Kidney epithelial cell (primary cell): ENCODE results near the gene ITGBL1. TPM values are rescaled to one million over a fixed set of nuclear protein-coding genes. Genes with fewer than 3 reads are reported as not detected.

ENCODE experiments used
- DNase-seq: peaks from one replicate; pipeline ENCODE4 v3.0.0-alpha.2; 2010; ENCODE audit warnings: low read depth
- H3K27me3 ChIP-seq: 2 replicates; pipeline ENCODE4 v1.6.0; 2011; ENCODE audit warnings: low read length; ENCODE audit not compliant: control insufficient read depth, insufficient read depth
- H3K36me3 ChIP-seq: 2 replicates; pipeline ENCODE4 v1.5.1; 2011; ENCODE audit warnings: low read length; ENCODE audit not compliant: control insufficient read depth, insufficient read depth
- H3K4me3 ChIP-seq: 2 replicates; pipeline ENCODE4 v1.5.1; 2011; ENCODE audit warnings: low read depth, mild to moderate bottlenecking, control low read depth, low read length
- total RNA-seq: library from RNA; depleted of rRNA; stranded (reverse); fragments of >200 nt; gene quantifications from 2 replicates; pipeline ENCODE4 v1.2.3, GENCODE V29; 2015
- TF ChIP-seq, protein P1 (sequence below): IDR thresholded peaks from 2 replicates; pipeline ENCODE4 v1.5.1; 2011; ENCODE audit warnings: mild to moderate bottlenecking, moderate library complexity, low read length, control low read depth, inconsistent platforms; ENCODE audit not compliant: insufficient read depth, poor library complexity, severe bottlenecking

Gene ITGBL1
- total RNA-seq, 1 donor from 2014 or later: 0.21 TPM

DNA sequence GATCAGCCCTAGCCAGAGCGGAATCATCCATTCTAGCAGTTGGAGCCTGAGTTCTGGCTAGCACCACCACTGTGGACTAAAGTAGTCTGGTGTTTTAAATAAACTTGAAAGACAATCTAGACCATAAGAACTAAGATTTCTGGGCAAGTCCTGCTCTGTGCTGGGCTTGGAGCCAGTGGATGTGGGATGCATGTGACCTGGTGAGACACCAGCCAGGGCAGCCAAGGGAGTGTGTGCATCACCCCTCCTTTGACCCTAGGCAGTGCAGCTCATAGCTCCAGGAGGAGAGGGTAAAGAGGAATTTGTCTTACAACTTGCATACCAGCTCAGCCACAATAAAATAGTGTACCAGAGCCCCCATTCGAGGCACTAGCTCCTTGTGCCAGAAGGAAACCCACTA lies 21.0 kb downstream of the ITGBL1 start:
- Histone ChIP-seq H3K36me3 (no peaks in the 10 kb centered on the region), H3K27me3 (no peaks in the 10 kb centered on the region), H3K4me3 (no peak overlapping the region)
- TF ChIP-seq, protein P1, sequence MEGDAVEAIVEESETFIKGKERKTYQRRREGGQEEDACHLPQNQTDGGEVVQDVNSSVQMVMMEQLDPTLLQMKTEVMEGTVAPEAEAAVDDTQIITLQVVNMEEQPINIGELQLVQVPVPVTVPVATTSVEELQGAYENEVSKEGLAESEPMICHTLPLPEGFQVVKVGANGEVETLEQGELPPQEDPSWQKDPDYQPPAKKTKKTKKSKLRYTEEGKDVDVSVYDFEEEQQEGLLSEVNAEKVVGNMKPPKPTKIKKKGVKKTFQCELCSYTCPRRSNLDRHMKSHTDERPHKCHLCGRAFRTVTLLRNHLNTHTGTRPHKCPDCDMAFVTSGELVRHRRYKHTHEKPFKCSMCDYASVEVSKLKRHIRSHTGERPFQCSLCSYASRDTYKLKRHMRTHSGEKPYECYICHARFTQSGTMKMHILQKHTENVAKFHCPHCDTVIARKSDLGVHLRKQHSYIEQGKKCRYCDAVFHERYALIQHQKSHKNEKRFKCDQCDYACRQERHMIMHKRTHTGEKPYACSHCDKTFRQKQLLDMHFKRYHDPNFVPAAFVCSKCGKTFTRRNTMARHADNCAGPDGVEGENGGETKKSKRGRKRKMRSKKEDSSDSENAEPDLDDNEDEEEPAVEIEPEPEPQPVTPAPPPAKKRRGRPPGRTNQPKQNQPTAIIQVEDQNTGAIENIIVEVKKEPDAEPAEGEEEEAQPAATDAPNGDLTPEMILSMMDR: no peak
- DNase-seq: no peak

- DNase-seq: peak; percentile 42
- H3K4me3 ChIP-seq: no peak overlapping the region
These were observed 22.0 kb downstream of the ITGBL1 start for GRCh38 chr13:101474419-101474957.

DNA sequence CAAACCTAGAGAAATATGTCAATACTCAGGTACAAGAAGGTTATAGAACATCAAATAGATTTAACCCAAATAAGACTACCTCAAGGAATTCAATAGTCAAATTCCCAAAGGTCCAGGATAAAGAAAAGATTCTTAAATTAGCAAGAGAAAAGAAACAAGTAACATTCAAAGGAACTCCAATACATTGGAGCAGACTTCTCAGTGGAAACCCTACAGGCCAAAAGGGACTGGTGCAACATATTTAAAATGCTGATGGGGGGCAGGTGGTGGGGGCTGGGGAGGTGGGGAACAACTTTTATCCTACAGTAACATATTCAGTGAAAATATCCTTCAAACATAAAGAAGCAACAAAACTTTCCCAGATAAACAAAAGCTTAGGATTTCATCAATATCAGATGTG lies 23.1 kb downstream of the ITGBL1 start:
- H3K36me3 ChIP-seq: no peaks in the 10 kb centered on the region
- TF ChIP-seq, protein P1: no peak
- no peak overlapping the region for H3K4me3 ChIP-seq
- no peaks in the 10 kb centered on the region for H3K27me3 ChIP-seq
- DNase-seq: no peak

More at GRCh38 chr13:101474419-101474957, 22.0 kb downstream of the ITGBL1 start:
- H3K36me3 ChIP-seq: no peaks in the 10 kb centered on the region
- no peaks in the 10 kb centered on the region for H3K27me3 ChIP-seq
- TF ChIP-seq, protein P1: peak; percentile 54

DNA sequence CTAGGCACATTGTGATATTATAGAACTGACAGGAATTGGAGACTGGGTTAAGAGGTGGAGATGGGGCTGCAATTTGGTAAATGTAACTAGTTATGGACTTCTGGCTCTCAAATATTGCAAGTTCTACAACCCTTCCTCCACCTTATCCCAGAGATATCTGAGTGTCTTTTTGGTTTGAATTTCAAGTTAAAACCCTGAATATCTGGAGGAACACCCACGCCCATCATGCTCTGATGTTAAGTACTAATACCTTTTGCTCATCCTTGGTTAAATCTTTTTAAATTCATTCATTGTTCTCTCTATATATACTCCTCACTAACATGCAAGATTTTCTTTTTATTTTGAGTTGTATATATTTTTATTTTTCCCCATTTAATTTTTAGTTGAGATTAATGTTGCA lies 28.9 kb downstream of the ITGBL1 start:
- DNase-seq: no peak
- Histone ChIP-seq H3K4me3 (no peak overlapping the region), H3K27me3 (no peaks in the 10 kb centered on the region), H3K36me3 (no peaks in the 10 kb centered on the region)
- TF ChIP-seq, protein P1: no peak

GRCh38 chr13:101486708-101487437 lies 34.4 kb downstream of the ITGBL1 start:
- H3K27me3 ChIP-seq: no peaks in the 10 kb centered on the region

More at GRCh38 chr13:101486708-101487437, 34.4 kb downstream of the ITGBL1 start:
- no peak for DNase-seq
- Histone ChIP-seq H3K4me3 (no peak overlapping the region), H3K36me3 (no peaks in the 10 kb centered on the region)
- TF ChIP-seq, protein P1: no peak
